Measurements from ENCODE around the gene CISTR. TPM values are rescaled to one million over a fixed set of nuclear protein-coding genes. Genes with fewer than 3 reads are reported as not detected.
"Not testable (repeated sequence)": the region's sequence is repeated elsewhere in the genome, so short reads cannot be mapped to it uniquely, and the experiment has no call there.

CISTR gene
- total and polyA plus RNA-seq, 4 donors: not detected

GRCh38 chr12:53768976-53769375 lies 17.2 kb upstream of the CISTR start:
- DNase-seq: no peak
- Histone ChIP-seq H3K4me1 (ENCODE audit: control insufficient read depth in 5 of 5, insufficient read depth in 5 of 5, low read length in 5 of 5) (no peaks in the 10 kb centered on the region), H3K4me3 (no peak overlapping the region), H3K36me3 (ENCODE audit: control insufficient read depth in 4 of 4, insufficient read depth in 4 of 4, low read length in 4 of 4) (no peaks in the 10 kb centered on the region), H3K27ac (ENCODE audit: low read depth in 1 of 2, low read length in 1 of 2) (no peak overlapping the region), H3K9ac (ENCODE audit: insufficient read depth in 1 of 2, low read length in 2 of 2) (no peak overlapping the region), H3K9me3 (ENCODE audit: control insufficient read depth in 4 of 4, insufficient read depth in 3 of 4, low read length in 3 of 4) (no peaks in the 10 kb centered on the region), H3K27me3 (ENCODE audit: control insufficient read depth in 3 of 3, insufficient read depth in 3 of 3, low read length in 2 of 3) (peaks cover 0 to 56% (median 23%) of the 10 kb centered on the region in 3 donors)
- TF ChIP-seq CTCF (IDR thresholded peaks at IDR 0.05; ENCODE audit: control extremely low read depth, extremely low read depth): no peak
- ATAC-seq (ENCODE audit: insufficient read depth, low FRiP score): no peak
- WGBS, 2 donors: 71 to 80% methylated on average over 5 of the region's 5 CpGs

GRCh38 chr12:53766881-53767280 lies 15.1 kb upstream of the CISTR start:
- Histone ChIP-seq H3K36me3 (ENCODE audit: control insufficient read depth in 4 of 4, insufficient read depth in 4 of 4, low read length in 4 of 4) (no peaks in the 10 kb centered on the region), H3K9me3 (ENCODE audit: control insufficient read depth in 4 of 4, insufficient read depth in 3 of 4, low read length in 3 of 4) (no peaks in the 10 kb centered on the region), H3K27me3 (ENCODE audit: control insufficient read depth in 3 of 3, insufficient read depth in 3 of 3, low read length in 2 of 3) (peaks cover 0 to 68% (median 26%) of the 10 kb centered on the region in 3 donors), H3K9ac (ENCODE audit: insufficient read depth in 1 of 2, low read length in 2 of 2) (no peak overlapping the region), H3K27ac (ENCODE audit: low read depth in 1 of 2, low read length in 1 of 2) (no peak overlapping the region), H3K4me3 (no peak overlapping the region), H3K4me1 (ENCODE audit: control insufficient read depth in 5 of 5, insufficient read depth in 5 of 5, low read length in 5 of 5) (no peaks in the 10 kb centered on the region)
- WGBS, 2 donors: 78% methylated on average over 3 of the region's 3 CpGs
- no peak for TF ChIP-seq CTCF (IDR thresholded peaks at IDR 0.05; ENCODE audit: control extremely low read depth, extremely low read depth)
- DNase-seq (no peak), ATAC-seq (ENCODE audit: insufficient read depth, low FRiP score) (no peak)

- H3K4me1 ChIP-seq (ENCODE audit: control insufficient read depth in 5 of 5, insufficient read depth in 5 of 5, low read length in 5 of 5): no peaks in the 10 kb centered on the region
- ATAC-seq (ENCODE audit: insufficient read depth, low FRiP score) (no peak), DNase-seq (no peak)
- H3K27me3 ChIP-seq (ENCODE audit: control insufficient read depth in 3 of 3, insufficient read depth in 3 of 3, low read length in 2 of 3): peaks cover 0 to 69% (median 24%) of the 10 kb centered on the region in 3 donors
- H3K36me3 ChIP-seq (ENCODE audit: control insufficient read depth in 4 of 4, insufficient read depth in 4 of 4, low read length in 4 of 4): no peaks in the 10 kb centered on the region
- no peak overlapping the region for H3K27ac ChIP-seq (ENCODE audit: low read depth in 1 of 2, low read length in 1 of 2)
- TF ChIP-seq CTCF (IDR thresholded peaks at IDR 0.05; ENCODE audit: control extremely low read depth, extremely low read depth): no peak
- WGBS, 2 donors: 65 to 73% methylated on average over 2 of the region's 2 CpGs
- H3K9ac ChIP-seq (ENCODE audit: insufficient read depth in 1 of 2, low read length in 2 of 2): no peak overlapping the region
- no peak overlapping the region for H3K4me3 ChIP-seq
- no peaks in the 10 kb centered on the region for H3K9me3 ChIP-seq (ENCODE audit: control insufficient read depth in 4 of 4, insufficient read depth in 3 of 4, low read length in 3 of 4)
Measured at GRCh38 chr12:53765891-53766290, 14.1 kb upstream of the CISTR start.

- no peak for ATAC-seq (ENCODE audit: insufficient read depth, low FRiP score)
- Histone ChIP-seq H3K9ac (ENCODE audit: insufficient read depth in 1 of 2, low read length in 2 of 2) (no peak overlapping the region), H3K4me1 (ENCODE audit: control insufficient read depth in 5 of 5, insufficient read depth in 5 of 5, low read length in 5 of 5) (no peaks in the 10 kb centered on the region), H3K27ac (ENCODE audit: low read depth in 1 of 2, low read length in 1 of 2) (no peak overlapping the region), H3K27me3 (ENCODE audit: control insufficient read depth in 3 of 3, insufficient read depth in 3 of 3, low read length in 2 of 3) (peaks cover 0 to 68% (median 24%) of the 10 kb centered on the region in 3 donors), H3K36me3 (ENCODE audit: control insufficient read depth in 4 of 4, insufficient read depth in 4 of 4, low read length in 4 of 4) (no peaks in the 10 kb centered on the region), H3K4me3 (no peak overlapping the region), H3K9me3 (ENCODE audit: control insufficient read depth in 4 of 4, insufficient read depth in 3 of 4, low read length in 3 of 4) (no peaks in the 10 kb centered on the region)
- WGBS, 2 donors: 82 to 92% methylated on average over 4 of the region's 4 CpGs
- no peak for DNase-seq
- TF ChIP-seq CTCF (IDR thresholded peaks at IDR 0.05; ENCODE audit: control extremely low read depth, extremely low read depth): no peak
Measured at GRCh38 chr12:53764615-53765014, 12.8 kb upstream of the CISTR start.

- 94 to 98% methylated on average over 3 of the region's 3 CpGs for WGBS, 2 donors
Measured at GRCh38 chr12:53762793-53763192, 11.0 kb upstream of the CISTR start.

More at GRCh38 chr12:53762793-53763192, 11.0 kb upstream of the CISTR start:
- DNase-seq; H3K9me3 ChIP-seq (ENCODE audit: control insufficient read depth in 4 of 4, insufficient read depth in 3 of 4, low read length in 3 of 4); H3K4me1 ChIP-seq (ENCODE audit: control insufficient read depth in 5 of 5, insufficient read depth in 5 of 5, low read length in 5 of 5); H3K36me3 ChIP-seq (ENCODE audit: control insufficient read depth in 4 of 4, insufficient read depth in 4 of 4, low read length in 4 of 4); ATAC-seq (ENCODE audit: insufficient read depth, low FRiP score); H3K4me3 ChIP-seq; H3K9ac ChIP-seq (ENCODE audit: insufficient read depth in 1 of 2, low read length in 2 of 2); H3K27ac ChIP-seq (ENCODE audit: low read depth in 1 of 2, low read length in 1 of 2): not testable (repeated sequence)
- peaks cover 0 to 81% (median 32%) of the 10 kb centered on the region in 3 donors for H3K27me3 ChIP-seq (ENCODE audit: control insufficient read depth in 3 of 3, insufficient read depth in 3 of 3, low read length in 2 of 3)
